HEK293 (cell line): Measurements from ENCODE around the gene PRRT1B.

Source experiments
- CTCF ChIP-seq: fragments of 450-650 bp; formaldehyde crosslinking; IDR thresholded peaks from 2 replicates; pipeline ENCODE4 v1.5.1; 2016; ENCODE audit warnings: missing biosample characterization, missing genetic modification characterization
- REST ChIP-seq: fragments of 450-650 bp; formaldehyde crosslinking; IDR thresholded peaks from 2 replicates; pipeline ENCODE4 v1.5.1; 2016; ENCODE audit warnings: missing biosample characterization, missing genetic modification characterization
- ZBTB48 ChIP-seq: fragments of 450-650 bp; formaldehyde crosslinking; IDR thresholded peaks from 2 replicates; pipeline ENCODE4 v1.5.1; 2016; ENCODE audit warnings: missing biosample characterization, missing genetic modification characterization
- ZFHX2 ChIP-seq: fragments of 450-650 bp; formaldehyde crosslinking; conservative IDR thresholded peaks from 2 replicates; pipeline ENCODE4 v1.5.1; 2016; ENCODE audit warnings: missing biosample characterization, missing genetic modification characterization
- ZFP37 ChIP-seq: fragments of 450-650 bp; formaldehyde crosslinking; IDR thresholded peaks from 2 replicates; pipeline ENCODE4 v1.5.1; 2016; ENCODE audit warnings: missing biosample characterization, missing genetic modification characterization
- ZNF23 ChIP-seq: fragments of 450-650 bp; formaldehyde crosslinking; IDR thresholded peaks from 2 replicates; pipeline ENCODE4 v1.5.1; 2016; ENCODE audit warnings: missing biosample characterization, missing genetic modification characterization, borderline replicate concordance
- ZNF37A ChIP-seq: fragments of 450-650 bp; IDR thresholded peaks from 2 replicates; pipeline ENCODE4 v1.5.1; 2018; ENCODE audit warnings: missing biosample characterization, missing genetic modification characterization
- ZNF513 ChIP-seq: fragments of 450-650 bp; IDR thresholded peaks from 2 replicates; pipeline ENCODE4 v1.5.1; 2018; ENCODE audit warnings: missing biosample characterization, missing genetic modification characterization
- ZNF658 ChIP-seq: fragments of 450-650 bp; formaldehyde crosslinking; IDR thresholded peaks from 2 replicates; pipeline ENCODE4; 2016; ENCODE audit warnings: missing biosample characterization, missing genetic modification characterization
- ZNF768 ChIP-seq: fragments of 450-650 bp; formaldehyde crosslinking; IDR thresholded peaks from 2 replicates; pipeline ENCODE4 v1.5.1; 2018; ENCODE audit warnings: missing biosample characterization, mild to moderate bottlenecking, missing genetic modification characterization
- ZNF785 ChIP-seq: fragments of 450-650 bp; formaldehyde crosslinking; IDR thresholded peaks from 2 replicates; pipeline ENCODE4 v1.5.1; 2016; ENCODE audit warnings: missing biosample characterization, missing genetic modification characterization
- ZNF837 ChIP-seq: fragments of 450-650 bp; formaldehyde crosslinking; IDR thresholded peaks from 2 replicates; pipeline ENCODE4 v1.5.1; 2016; ENCODE audit warnings: missing biosample characterization, missing genetic modification characterization
- ZSCAN5A ChIP-seq: fragments of 450-650 bp; formaldehyde crosslinking; IDR thresholded peaks from 2 replicates; pipeline ENCODE4 v1.5.1; 2016; ENCODE audit warnings: missing biosample characterization, missing genetic modification characterization

- TF ChIP-seq ZNF768 (tag by site-specific recombination) (no peak), ZNF23 (tag by site-specific recombination) (no peak), ZNF513 (no peak), ZFHX2 (no peak), ZNF37A (tag by site-specific recombination) (no peak), CTCF (tag by site-specific recombination) (no peak), ZSCAN5A (tag by site-specific recombination) (no peak), ZNF658 (no peak), ZBTB48 (tag by site-specific recombination) (no peak), REST (no peak), ZFP37 (tag by site-specific recombination) (no peak), ZNF837 (tag by site-specific recombination) (no peak), ZNF785 (tag by site-specific recombination) (no peak)
Measured at GRCh38 chr9:131517761-131518190, 27.5 kb upstream of the PRRT1B start.
